Measurements from ENCODE around the gene LRRC3.
"Not testable (repeated sequence)": the region's sequence is repeated elsewhere in the genome, so short reads cannot be mapped to it uniquely, and the experiment has no call there.

LRRC3 gene

GRCh38 chr21:44495611-44496563 lies 40.6 kb downstream of the LRRC3 start:
- Histone ChIP-seq H3K9me3 (ENCODE audit: insufficient read depth, low read depth, low read length) (peaks cover 26% of the 10 kb centered on the region), H3K9ac (ENCODE audit: low read depth, low read length) (no peak overlapping the region), H3K4me1 (ENCODE audit: insufficient read depth, low read length) (peaks cover 20% of the 10 kb centered on the region), H3K36me3 (ENCODE audit: insufficient read depth, low read length) (0 out of 2 replicates have a peak, but pooled peaks cover 4% of the 10 kb centered on the region), H3K4me3 (ENCODE audit: low read length) (no peak overlapping the region), H3K27ac (ENCODE audit: low read depth, low read length) (no peak overlapping the region), H3K27me3 (ENCODE audit: insufficient read depth, low read length) (no peaks in the 10 kb centered on the region)
- 91% methylated on average over 16 of the region's 16 CpGs for WGBS

- no peak overlapping the region for H3K9ac ChIP-seq (ENCODE audit: low read depth, low read length)
- H3K4me3 ChIP-seq (ENCODE audit: low read length), result no peak overlapping the region
- H3K4me1 ChIP-seq (ENCODE audit: insufficient read depth, low read length), result peaks cover 20% of the 10 kb centered on the region
- no peak overlapping the region for H3K27ac ChIP-seq (ENCODE audit: low read depth, low read length)
- peaks cover 22% of the 10 kb centered on the region for H3K9me3 ChIP-seq (ENCODE audit: insufficient read depth, low read depth, low read length)
- 0 out of 2 replicates have a peak, but pooled peaks cover 1% of the 10 kb centered on the region for H3K36me3 ChIP-seq (ENCODE audit: insufficient read depth, low read length)
- H3K27me3 ChIP-seq (ENCODE audit: insufficient read depth, low read length), result no peaks in the 10 kb centered on the region
- 53% methylated on average over 27 of the region's 27 CpGs for WGBS
Observed at GRCh38 chr21:44496564-44497550, 41.5 kb downstream of the LRRC3 start.

- Histone ChIP-seq H3K4me3 (ENCODE audit: low read length) (no peak overlapping the region), H3K9ac (ENCODE audit: low read depth, low read length) (no peak overlapping the region), H3K27me3 (ENCODE audit: insufficient read depth, low read length) (no peaks in the 10 kb centered on the region), H3K4me1 (ENCODE audit: insufficient read depth, low read length) (peaks cover 20% of the 10 kb centered on the region), H3K9me3 (ENCODE audit: insufficient read depth, low read depth, low read length) (peaks cover 14% of the 10 kb centered on the region), H3K36me3 (ENCODE audit: insufficient read depth, low read length) (no peaks in the 10 kb centered on the region), H3K27ac (ENCODE audit: low read depth, low read length) (no peak overlapping the region)
- 73% methylated on average over 5 of the region's 6 CpGs for WGBS
Observed at GRCh38 chr21:44497703-44498126, 42.4 kb downstream of the LRRC3 start.

- H3K9me3 ChIP-seq (ENCODE audit: insufficient read depth, low read depth, low read length), result peaks cover 5% of the 10 kb centered on the region
- no peak overlapping the region for H3K27ac ChIP-seq (ENCODE audit: low read depth, low read length)
- H3K9ac ChIP-seq (ENCODE audit: low read depth, low read length), result no peak overlapping the region
- H3K27me3 ChIP-seq (ENCODE audit: insufficient read depth, low read length), result no peaks in the 10 kb centered on the region
- whole genome bisulfite sequencing, result 89% methylated on average over 27 of the region's 27 CpGs
- H3K4me3 ChIP-seq (ENCODE audit: low read length), result no peak overlapping the region
- no peaks in the 10 kb centered on the region for H3K36me3 ChIP-seq (ENCODE audit: insufficient read depth, low read length)
- H3K4me1 ChIP-seq (ENCODE audit: insufficient read depth, low read length), result peaks cover 20% of the 10 kb centered on the region
Observed at GRCh38 chr21:44498280-44499210, 43.2 kb downstream of the LRRC3 start.

GRCh38 chr21:44499211-44499560 lies 43.9 kb downstream of the LRRC3 start:
- peaks cover 20% of the 10 kb centered on the region for H3K4me1 ChIP-seq (ENCODE audit: insufficient read depth, low read length)
- H3K36me3 ChIP-seq (ENCODE audit: insufficient read depth, low read length), result no peaks in the 10 kb centered on the region
- WGBS, result 95% methylated on average over 18 of the region's 18 CpGs
- H3K27ac ChIP-seq (ENCODE audit: low read depth, low read length), result no peak overlapping the region
- H3K9me3 ChIP-seq (ENCODE audit: insufficient read depth, low read depth, low read length), result no peaks in the 10 kb centered on the region
- H3K9ac ChIP-seq (ENCODE audit: low read depth, low read length), result no peak overlapping the region
- H3K4me3 ChIP-seq (ENCODE audit: low read length), result no peak overlapping the region
- H3K27me3 ChIP-seq (ENCODE audit: insufficient read depth, low read length), result no peaks in the 10 kb centered on the region

GRCh38 chr21:44499631-44500030 lies 44.3 kb downstream of the LRRC3 start:
- Histone ChIP-seq H3K4me3 (ENCODE audit: low read length) (no peak overlapping the region), H3K9me3 (ENCODE audit: insufficient read depth, low read depth, low read length) (no peaks in the 10 kb centered on the region), H3K27me3 (ENCODE audit: insufficient read depth, low read length) (no peaks in the 10 kb centered on the region), H3K27ac (ENCODE audit: low read depth, low read length) (no peak overlapping the region), H3K36me3 (ENCODE audit: insufficient read depth, low read length) (no peaks in the 10 kb centered on the region), H3K9ac (ENCODE audit: low read depth, low read length) (no peak overlapping the region), H3K4me1 (ENCODE audit: insufficient read depth, low read length) (peaks cover 20% of the 10 kb centered on the region)
- WGBS, result 88% methylated on average over 23 of the region's 23 CpGs

DNA sequence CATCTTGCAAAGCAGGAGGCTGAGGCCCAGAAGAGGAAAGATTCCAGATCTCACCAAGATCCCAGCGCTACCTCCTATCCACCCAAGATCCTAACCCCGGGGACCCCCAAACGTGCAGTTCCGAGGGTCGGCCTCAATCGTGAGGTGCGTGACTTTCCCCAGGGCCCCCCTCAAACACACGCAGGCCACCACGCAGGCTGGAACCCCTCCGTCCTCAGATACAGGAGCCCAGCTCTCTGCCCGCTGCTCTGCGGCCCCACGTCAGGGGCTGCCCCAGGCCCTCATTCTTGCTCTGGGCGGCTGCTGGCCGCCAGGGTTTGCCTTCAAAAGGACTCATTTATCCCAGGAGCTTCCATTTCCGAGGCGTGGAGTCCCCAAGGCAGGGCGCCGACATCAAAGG lies 44.8 kb downstream of the LRRC3 start:
- Histone ChIP-seq H3K9ac (ENCODE audit: low read depth, low read length) (no peak overlapping the region), H3K27me3 (ENCODE audit: insufficient read depth, low read length) (no peaks in the 10 kb centered on the region), H3K9me3 (ENCODE audit: insufficient read depth, low read depth, low read length) (no peaks in the 10 kb centered on the region), H3K27ac (ENCODE audit: low read depth, low read length) (no peak overlapping the region), H3K4me1 (ENCODE audit: insufficient read depth, low read length) (peaks cover 20% of the 10 kb centered on the region), H3K4me3 (ENCODE audit: low read length) (no peak overlapping the region), H3K36me3 (ENCODE audit: insufficient read depth, low read length) (no peaks in the 10 kb centered on the region)
- WGBS, result 94% methylated on average over 17 of the region's 19 CpGs

DNA sequence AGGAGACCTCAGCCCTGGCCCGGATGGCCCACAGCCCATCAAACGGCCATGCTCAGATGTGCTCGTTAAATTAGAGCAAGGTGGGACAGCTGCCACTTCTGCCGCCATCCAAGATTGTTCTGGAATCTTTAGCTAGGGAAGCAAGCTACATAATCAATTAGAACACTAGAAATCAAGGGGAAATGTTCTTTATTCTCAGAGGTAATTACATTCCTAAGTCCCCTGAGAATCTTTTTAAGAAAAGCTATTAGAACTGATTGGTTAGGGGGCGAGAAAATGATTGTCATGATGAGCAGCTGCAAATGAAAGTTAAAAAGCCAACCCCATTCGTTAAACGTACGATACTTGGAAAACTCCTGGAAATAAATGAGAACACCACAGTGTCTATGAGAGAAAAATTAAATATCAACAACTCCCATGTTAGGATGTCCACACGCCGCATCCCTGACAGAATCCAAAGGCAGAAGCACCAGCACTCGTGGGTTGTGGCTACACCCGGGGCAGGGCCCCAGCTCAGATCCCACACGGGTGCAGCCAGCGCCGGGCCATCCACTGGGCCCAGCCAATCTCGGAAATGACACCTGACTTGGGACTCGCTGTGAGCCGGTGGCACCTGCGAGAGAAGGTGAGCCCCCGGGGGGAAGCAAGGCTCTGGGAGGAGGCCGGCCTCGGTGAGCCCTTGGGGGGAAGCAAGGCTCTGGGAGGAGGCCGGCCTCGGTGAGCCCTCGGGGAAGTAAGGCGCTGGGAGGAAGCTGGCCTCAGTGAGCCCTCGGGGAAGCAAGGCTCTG lies 47.1 kb downstream of the LRRC3 start:
- Histone ChIP-seq H3K27ac (ENCODE audit: low read depth, low read length) (no peak overlapping the region), H3K27me3 (ENCODE audit: insufficient read depth, low read length) (no peaks in the 10 kb centered on the region), H3K36me3 (ENCODE audit: insufficient read depth, low read length) (no peaks in the 10 kb centered on the region), H3K9me3 (ENCODE audit: insufficient read depth, low read depth, low read length) (no peaks in the 10 kb centered on the region), H3K9ac (ENCODE audit: low read depth, low read length) (no peak overlapping the region), H3K4me1 (ENCODE audit: insufficient read depth, low read length) (peaks cover 9% of the 10 kb centered on the region), H3K4me3 (ENCODE audit: low read length) (no peak overlapping the region)
- WGBS, result 91% methylated on average over 27 of the region's 27 CpGs

DNA sequence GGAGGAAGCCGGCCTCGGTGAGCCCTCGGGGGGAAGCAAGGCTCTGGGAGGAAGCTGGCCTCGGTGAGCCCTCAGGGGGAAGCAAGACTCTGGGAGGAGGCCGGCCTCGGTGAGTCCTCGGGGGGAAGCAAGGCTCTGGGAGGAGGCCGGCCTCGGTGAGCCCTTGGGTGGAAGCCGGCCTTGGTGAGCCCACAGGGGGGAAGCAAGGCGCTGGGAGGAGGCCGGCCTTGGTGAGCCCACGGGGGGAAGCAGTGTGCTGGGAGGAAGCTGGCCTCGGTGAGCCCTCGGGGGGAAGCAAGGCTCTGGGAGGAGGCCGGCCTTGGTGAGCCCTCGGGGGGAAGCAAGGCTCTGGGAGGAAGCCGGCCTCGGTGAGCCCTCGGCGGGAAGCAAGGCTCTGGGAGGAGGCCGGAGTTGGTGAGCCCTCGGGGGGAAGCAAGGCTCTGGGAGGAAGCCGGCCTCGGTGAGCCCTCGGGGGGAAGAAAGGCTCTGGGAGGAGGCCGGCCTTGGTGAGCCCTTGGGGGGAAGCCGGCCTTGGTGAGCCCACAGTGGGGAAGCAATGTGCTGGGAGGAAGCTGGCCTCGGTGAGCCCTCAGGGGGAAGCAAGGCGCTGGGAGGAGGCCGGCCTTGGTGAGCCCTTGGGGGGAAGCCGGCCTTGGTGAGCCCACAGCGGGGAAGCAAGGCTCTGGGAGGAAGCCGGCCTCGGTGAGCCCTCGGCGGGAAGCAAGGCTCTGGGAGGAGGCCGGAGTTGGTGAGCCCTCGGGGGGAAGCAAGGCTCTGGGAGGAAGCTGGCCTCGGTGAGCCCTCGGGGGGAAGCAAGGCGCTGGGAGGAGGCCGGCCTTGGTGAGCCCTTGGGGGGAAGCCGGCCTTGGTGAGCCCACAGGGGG lies 47.9 kb downstream of the LRRC3 start:
- WGBS, result 87% methylated on average over 44 of the region's 44 CpGs
- H3K4me3 ChIP-seq (ENCODE audit: low read length); H3K27me3 ChIP-seq (ENCODE audit: insufficient read depth, low read length); H3K9me3 ChIP-seq (ENCODE audit: insufficient read depth, low read depth, low read length); H3K4me1 ChIP-seq (ENCODE audit: insufficient read depth, low read length); H3K36me3 ChIP-seq (ENCODE audit: insufficient read depth, low read length); H3K9ac ChIP-seq (ENCODE audit: low read depth, low read length); H3K27ac ChIP-seq (ENCODE audit: low read depth, low read length): not testable (repeated sequence)
